CD4-positive, alpha-beta T cell treated with Interleukin-6 at 100 ng/mL for 8 hours (primary cell): Measurements from ENCODE around the gene HDAC3.

Source experiments
- DNase-seq: peaks from one replicate; pipeline ENCODE4 v3.0.0-alpha.2; 2020; ENCODE audit warnings: mixed read lengths, low spot score

Gene HDAC3

GRCh38 chr5:141657937-141658545 lies 21.4 kb upstream of the HDAC3 start:
- DNase-seq: no peak

- DNase-seq: no peak
Observed at GRCh38 chr5:141657404-141657803, 20.8 kb upstream of the HDAC3 start.

- no peak for DNase-seq
Observed at GRCh38 chr5:141656396-141656795, 19.7 kb upstream of the HDAC3 start.

DNA sequence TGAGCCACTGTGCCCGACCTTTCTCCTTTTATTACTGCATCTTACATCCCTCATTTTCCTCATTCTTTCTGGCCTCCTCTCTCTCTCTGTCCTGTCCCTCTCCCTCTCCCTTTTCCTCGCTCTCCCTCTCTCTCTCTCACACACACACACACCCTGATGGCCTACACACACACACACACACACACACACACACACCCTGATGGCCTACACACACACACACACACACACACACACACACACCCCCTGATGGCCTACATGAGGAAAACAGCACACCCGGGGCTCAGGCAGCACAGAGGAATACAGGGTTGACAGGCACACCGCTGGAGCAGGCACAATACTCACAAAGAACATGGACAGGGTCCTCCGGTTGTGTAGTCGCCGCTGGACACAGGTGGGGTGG lies 18.4 kb upstream of the HDAC3 start:
- no peak for DNase-seq

GRCh38 chr5:141654298-141654697 lies 17.6 kb upstream of the HDAC3 start:
- no peak for DNase-seq

DNA sequence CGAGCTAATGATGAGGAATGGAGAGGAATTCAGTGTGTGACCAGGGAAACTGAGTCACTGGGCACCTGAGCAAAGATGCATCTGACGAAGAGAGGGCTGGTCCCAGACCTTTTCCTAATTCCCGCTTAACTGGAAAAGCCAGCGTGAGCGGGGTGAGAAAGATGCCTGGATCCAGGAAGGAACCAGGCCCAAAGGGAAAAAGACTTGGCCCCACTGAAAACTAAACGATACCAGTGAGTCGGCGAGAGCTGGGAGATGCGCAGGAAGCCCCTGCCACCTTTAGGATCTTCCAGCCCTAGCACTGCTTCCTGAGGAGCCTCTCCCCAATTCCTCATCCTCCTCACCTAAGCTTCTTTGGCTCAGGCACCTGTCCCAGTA lies 15.1 kb upstream of the HDAC3 start:
- no peak for DNase-seq

GRCh38 chr5:141650851-141651727 lies 14.4 kb upstream of the HDAC3 start, which contains the start of gene FCHSD1:
Gene FCHSD1 (minus strand): TSS chr5:141651418. CDS start chr5:141651368, 50 bp downstream.
- peak; percentile 82 for DNase-seq

DNA sequence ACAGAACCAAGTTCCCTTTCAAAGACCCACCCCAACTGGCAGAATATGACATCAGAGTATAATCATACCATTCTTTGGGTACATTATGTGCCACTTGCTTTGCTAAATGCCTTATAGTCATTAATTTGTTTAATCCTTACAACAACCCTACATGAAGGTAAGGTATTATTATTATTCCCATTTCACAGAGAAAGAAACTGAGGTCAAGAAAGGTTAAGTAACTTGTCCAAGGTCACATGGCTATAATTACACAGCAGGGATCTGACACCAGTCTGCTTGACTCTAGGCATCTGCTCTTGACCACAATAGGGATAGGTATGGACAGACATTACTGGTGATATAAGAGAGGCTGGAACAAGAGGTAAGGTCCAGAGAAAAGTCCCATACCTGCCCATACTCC lies 13.3 kb upstream of the HDAC3 start:
- DNase-seq: no peak

DNA sequence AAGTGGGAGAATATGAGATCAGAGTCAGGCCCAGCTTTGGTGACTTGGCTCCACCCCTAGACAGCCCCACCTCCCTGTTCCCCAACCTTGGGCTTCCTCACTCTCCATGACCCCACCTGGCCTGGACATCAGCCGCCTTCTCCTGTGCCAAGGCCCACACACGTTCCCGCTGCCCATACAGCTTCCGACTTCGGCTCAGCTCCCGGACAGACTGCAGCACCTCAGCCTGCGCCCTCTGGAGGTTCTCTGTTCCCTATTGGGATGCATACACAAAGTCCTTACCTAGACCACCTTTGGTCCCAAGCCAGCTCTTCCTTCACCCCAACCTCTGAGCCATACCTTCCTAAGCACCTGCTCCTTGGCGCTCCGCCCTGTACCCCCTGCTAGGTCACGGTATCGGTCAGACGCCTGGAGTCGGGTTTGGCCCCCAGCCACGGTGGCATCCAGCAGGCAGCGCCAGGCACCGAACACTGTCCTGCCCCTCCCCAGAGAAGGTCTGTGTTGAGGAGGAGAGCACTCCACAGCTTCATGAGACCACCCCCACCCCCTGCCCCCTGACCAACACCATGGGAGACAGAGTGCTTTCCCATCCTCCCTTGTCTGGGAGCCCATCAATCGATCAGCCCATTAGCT lies 12.5 kb upstream of the HDAC3 start:
- no peak for DNase-seq

DNA sequence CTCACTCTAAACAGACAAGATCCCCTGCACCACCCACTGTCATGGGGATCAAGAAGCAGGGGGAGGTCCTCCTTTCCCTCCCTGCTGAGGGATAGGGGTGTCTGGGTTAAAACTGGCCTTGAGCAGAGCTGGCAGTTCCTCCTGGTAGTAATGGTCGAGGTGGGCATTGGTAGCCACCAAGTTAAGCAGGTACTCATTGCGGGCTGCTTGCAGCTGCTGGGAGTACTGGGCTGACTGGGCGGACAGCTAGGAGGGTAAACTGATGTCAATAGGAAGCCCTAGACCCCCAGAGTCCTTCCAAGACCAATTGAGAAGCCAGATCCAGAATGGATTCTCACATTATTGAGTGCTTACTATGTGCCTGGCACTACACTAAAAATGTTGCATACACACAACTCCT lies 11.2 kb upstream of the HDAC3 start:
- no peak for DNase-seq

GRCh38 chr5:141647242-141647641 lies 10.6 kb upstream of the HDAC3 start:
- DNase-seq: no peak

DNA sequence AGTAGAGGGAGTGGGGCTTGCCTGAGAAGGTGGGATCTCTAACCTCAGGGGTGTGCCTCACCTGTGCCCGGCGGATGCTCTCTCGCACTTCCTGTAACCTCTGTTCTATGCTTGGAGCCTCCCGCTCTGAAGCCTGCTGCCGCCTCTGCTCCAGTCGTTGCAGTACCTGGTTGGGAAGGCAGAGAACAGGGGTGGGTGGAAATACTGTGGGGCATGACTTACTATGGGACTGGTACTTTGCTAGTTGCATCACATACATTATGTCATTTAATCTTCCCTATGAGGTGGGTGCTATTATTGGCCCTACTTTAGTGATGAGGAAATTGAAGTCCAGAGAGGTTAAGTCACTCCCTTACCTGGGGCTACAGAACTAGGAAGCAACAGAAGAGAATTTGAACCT lies 9.4 kb upstream of the HDAC3 start:
- DNase-seq: no peak

DNA sequence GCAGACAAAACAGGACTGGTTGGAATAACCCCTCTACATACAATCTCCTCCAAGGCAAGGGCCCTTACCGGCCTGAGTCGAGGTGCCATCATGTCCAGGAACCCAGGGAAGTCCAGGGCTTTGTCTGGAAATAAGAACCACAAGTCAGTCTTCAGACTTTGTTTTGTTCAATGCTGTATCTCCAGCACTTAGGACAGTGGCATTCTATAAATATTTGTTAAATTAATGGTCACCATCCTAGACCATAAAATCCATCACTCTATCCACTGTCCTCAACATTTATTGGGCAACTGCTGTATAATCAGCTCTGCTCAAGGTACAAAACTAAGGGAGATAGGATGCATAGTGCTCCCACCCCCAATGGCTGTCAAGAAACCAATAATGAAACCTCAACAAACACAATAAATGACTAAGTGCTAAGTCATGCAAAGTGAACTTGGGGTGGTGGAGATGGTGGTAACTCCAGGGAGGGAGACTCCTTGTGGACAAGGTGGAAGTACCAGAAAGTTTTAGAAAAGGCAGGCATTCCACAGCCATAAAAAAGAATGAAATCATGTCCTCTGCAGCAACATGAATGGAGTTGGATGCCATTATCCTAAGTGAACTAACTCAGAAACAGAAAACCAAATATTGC lies 5.1 kb upstream of the HDAC3 start:
- no peak for DNase-seq

DNA sequence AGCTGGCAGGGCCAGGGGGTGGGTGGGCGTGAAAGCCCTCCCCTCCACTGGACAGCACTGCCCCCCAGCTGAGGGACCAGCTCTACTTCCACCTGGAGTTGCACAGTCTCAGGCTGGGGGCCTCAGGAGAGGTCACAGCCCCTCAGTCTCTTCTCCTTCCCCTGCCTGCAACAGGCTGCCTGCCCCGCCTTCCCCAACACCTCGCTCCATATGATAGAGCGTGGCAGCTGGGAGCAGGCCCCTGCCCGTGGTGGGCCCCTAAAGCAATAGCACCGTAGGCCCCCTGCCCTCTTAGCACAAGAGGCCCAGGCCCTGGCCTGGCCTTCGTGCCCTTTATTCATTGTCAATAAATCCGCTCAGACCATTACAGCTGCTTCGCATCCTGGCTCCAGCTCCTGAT lies 4.0 kb upstream of the HDAC3 start:
- DNase-seq: no peak

DNA sequence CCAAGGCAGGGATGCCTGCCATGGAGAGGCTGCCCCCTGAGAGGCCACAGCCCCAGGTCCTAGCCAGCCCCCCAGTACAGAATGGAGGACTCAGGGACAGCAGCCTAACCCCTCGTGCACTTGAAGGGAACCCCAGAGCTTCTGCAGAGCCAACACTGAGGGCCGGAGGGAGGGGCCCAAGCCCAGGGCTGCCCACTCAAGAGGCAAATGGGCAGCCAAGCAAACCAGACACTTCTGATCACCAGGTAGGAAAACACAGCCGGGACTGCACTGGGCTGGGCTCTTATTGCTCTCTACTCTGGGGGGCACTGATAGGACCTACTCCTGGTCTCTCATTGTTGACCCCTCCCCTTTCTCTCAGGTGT lies 3.4 kb upstream of the HDAC3 start:
- no peak for DNase-seq

DNA sequence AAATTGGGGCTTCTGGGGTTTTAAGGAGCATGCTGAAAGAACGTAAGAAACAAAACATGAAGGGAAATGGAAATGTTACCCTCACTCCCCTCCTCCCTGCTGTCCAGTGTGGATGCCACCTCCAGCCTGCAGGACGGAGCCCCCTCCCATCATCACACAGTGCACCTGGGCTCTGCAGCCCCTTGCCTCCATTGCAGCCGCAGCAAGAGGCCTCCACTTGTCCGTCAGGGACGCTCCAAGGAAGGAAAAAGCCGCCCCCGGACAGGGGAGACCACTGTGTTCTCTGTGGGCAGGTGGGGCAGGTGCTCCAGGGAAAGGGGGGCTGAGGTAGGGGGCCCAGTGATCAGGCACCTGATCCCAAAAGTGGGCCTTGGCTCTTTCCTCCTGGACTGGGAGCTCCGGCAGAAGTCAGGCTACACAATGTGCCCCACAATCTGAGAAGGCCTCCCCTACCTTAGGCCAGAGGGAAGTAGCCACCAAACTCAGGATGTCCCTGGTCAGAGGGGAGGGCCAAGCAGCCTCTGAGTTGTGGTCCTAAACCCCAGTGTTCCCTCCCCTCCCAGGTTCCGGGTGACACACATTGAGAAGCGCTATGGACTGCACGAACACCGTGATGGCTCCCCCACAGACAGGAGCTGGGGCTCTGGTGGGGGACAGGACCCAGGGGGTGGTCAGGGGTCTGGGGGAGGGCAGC lies 2.9 kb upstream of the HDAC3 start:
- no peak for DNase-seq

DNA sequence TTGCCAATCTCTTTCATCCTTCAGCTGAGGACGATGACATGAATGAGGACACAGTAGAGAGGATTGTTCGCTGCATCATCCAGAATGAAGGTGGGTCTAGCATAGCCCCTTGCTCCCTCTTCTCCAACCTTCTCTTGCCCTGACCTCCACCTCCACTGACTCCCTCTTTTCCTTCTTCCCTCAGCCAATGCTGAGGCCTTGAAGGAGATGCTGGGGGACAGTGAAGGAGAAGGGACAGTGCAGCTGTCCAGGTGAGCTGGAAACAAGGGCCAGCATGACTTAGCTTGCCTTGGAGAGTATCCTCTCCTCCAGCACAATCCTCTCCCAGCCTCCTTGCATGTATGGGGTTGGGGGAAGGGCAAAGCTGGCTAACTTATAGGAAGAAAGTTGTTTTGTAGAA lies 2.1 kb upstream of the HDAC3 start:
- no peak for DNase-seq

GRCh38 chr5:141637767-141638419 lies 1.2 kb upstream of the HDAC3 start:
- peak; percentile 59 for DNase-seq

- DNase-seq: peak; percentile 45
Observed at GRCh38 chr5:141637123-141637766, 596 bp upstream of the HDAC3 start.

- no peak for DNase-seq
Observed at GRCh38 chr5:141636106-141636412, 590 bp downstream of the HDAC3 start.

DNA sequence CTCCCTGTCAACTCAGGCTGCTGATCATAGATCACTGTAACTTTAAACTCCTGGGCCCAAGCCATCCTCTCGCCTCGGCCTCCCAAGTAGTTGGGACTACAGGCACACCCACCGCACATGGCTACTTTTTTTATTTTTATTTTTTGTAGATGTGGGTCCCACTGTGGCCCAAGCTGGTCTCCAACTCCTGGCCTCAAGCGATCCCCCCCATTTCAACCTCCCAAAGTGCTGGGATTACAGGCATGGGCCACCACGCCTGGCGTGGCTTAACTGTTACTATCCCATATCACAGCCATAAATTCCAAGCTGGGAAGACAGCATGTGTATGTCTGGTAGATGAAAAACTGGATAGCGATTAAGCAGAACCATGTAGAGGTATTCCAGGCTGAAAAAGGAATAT lies 1.0 kb downstream of the HDAC3 start:
- DNase-seq: no peak
